Prostate gland (tissue), 2 donors: ENCODE data around the gene GAPT. TPM values are rescaled to one million over a fixed set of nuclear protein-coding genes. Genes with fewer than 3 reads are reported as not detected.

Experiments
- DNase-seq: peaks from one replicate; pipeline ENCODE4 v3.0.0-alpha.2; 2019; ENCODE audit warnings: low spot score
- H3K27ac ChIP-seq, 2 donors: fragments of 200-600 bp; sonication (generic); 2 replicates each; pipeline ENCODE4 v1.5.1; 2017 to 2019
- H3K27me3 ChIP-seq: fragments of 200-600 bp; sonication (generic); replicated peaks from 2 replicates; pipeline ENCODE4 v1.5.1; 2019; ENCODE audit not compliant: insufficient read depth
- H3K36me3 ChIP-seq, 2 donors: fragments of 200-600 bp; sonication (generic); 1 replicate in 1 of 2; 2 replicates in 1 of 2; pipeline versions ENCODE4 v1.5.1 to v1.8.1; 2017 to 2019
- H3K4me1 ChIP-seq: fragments of 200-600 bp; sonication (generic); replicated peaks from 2 replicates; pipeline ENCODE4 v1.5.1; 2019
- H3K4me3 ChIP-seq, 2 donors: fragments of 200-600 bp; sonication (generic); 2 replicates each; pipeline ENCODE4 v1.5.1; 2017 to 2019
- H3K9me3 ChIP-seq: fragments of 200-600 bp; sonication (generic); 2 replicates; pipeline ENCODE4 v1.5.1; 2017
- POLR2A ChIP-seq: fragments of 450-650 bp; IDR thresholded peaks from one replicate; pipeline ENCODE4 v1.6.1; 2016; ENCODE audit warnings: antibody characterized with exemption, mild to moderate bottlenecking
- POLR2AphosphoS5 ChIP-seq: sonication (generic); formaldehyde crosslinking; IDR thresholded peaks from one replicate; pipeline ENCODE4 v1.6.1; 2017; ENCODE audit warnings: antibody characterized with exemption
- WGBS: methylation state at CpG from one replicate; pipeline ENCODE4 v1.1.5; 2018; 5-methylcytosine and 5-hydroxymethylcytosine counted together
- intact Hi-C: fragments of 100-400 bp; cut with DNase I; formaldehyde crosslinking; loops from one replicate; pipeline ENCODE4 v1.14.2; 2022
- microRNA-seq: library from miRNA; unstranded; fragments of <30 nt; microRNA quantifications from one replicate; pipeline ENCODE4, GENCODE V29; 2016
- small RNA-seq, 2 donors: library from RNA; depleted of rRNA; stranded (forward); fragments of <200 nt; gene quantifications; one replicate each; pipeline ENCODE3, GENCODE V24; 2016
- total RNA-seq, 2 donors: library from RNA; depleted of rRNA; stranded (reverse); fragments of >200 nt; gene quantifications; one replicate each; pipeline ENCODE4 v1.1.0, GENCODE V29; 2016
- TF ChIP-seq, protein P1 (sequence below), 4 experiments: fragments of 200-600 bp in 2 of 4; fragments of 450-650 bp in 2 of 4; sonication (generic) in 2 of 4; IDR thresholded peaks; 1 replicate in 3 of 4; 2 replicates in 1 of 4; pipeline ENCODE4 v1.5.1; 2016 to 2019; ENCODE audit warnings: antibody characterized with exemption in 4 of 4, mild to moderate bottlenecking in 2 of 4, moderate library complexity in 2 of 4

GAPT gene
- total RNA-seq, 2 donors from 2014 or later: 0.36 to 3.0 TPM

DNA sequence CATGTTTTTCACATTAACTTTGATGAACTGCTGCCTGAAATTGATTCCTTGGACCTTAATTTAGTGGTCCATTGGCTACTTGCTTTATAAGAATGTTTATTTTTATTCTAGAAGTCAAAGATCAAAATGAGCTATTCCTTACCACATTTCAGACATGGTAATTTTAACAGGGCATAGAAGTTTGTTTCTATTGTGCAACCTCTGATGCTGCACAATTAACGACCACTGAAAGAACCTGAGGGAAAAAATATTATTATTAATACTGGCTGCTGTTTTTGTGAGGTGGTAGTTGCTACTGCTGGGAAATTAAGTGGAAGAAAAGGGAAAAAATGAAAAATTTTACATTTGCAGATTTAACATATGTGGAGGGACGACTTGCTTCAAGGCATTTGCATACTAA lies 53.7 kb downstream of the GAPT start:
- H3K27ac ChIP-seq: no peak overlapping the region
- DNase-seq: no peak
- no peaks in the 10 kb centered on the region for H3K4me1 ChIP-seq
- intact Hi-C loops: no loop called here
- H3K36me3 ChIP-seq: no peaks in the 10 kb centered on the region
- no peak overlapping the region for H3K4me3 ChIP-seq
- H3K27me3 ChIP-seq: no peaks in the 10 kb centered on the region
- TF ChIP-seq POLR2A: no peak
- no peak for TF ChIP-seq POLR2AphosphoS5
- TF ChIP-seq, protein P1, sequence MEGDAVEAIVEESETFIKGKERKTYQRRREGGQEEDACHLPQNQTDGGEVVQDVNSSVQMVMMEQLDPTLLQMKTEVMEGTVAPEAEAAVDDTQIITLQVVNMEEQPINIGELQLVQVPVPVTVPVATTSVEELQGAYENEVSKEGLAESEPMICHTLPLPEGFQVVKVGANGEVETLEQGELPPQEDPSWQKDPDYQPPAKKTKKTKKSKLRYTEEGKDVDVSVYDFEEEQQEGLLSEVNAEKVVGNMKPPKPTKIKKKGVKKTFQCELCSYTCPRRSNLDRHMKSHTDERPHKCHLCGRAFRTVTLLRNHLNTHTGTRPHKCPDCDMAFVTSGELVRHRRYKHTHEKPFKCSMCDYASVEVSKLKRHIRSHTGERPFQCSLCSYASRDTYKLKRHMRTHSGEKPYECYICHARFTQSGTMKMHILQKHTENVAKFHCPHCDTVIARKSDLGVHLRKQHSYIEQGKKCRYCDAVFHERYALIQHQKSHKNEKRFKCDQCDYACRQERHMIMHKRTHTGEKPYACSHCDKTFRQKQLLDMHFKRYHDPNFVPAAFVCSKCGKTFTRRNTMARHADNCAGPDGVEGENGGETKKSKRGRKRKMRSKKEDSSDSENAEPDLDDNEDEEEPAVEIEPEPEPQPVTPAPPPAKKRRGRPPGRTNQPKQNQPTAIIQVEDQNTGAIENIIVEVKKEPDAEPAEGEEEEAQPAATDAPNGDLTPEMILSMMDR (IDR thresholded peaks at IDR 0.05): no peak
- H3K9me3 ChIP-seq: no peaks in the 10 kb centered on the region
- 83% methylated on average over 2 of the region's 2 CpGs for WGBS

DNA sequence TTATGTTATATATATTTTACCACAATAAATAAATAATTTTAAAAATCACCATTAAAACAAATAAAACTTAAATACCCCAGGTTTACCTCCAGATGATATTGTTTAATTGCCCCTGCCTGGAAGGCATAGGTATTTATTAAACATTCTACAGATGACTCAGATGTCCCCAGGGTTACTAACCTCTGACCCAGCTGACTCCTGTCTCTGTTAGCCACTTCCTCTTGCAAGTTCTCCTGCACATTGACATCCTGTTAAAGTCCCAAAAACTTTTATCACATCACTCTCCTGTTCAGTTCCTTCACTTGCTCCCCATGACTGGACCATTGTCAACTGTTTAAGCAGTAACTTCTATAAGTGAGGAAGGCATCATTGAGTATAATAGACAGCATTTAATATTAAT lies 54.7 kb downstream of the GAPT start:
- TF ChIP-seq POLR2A (no peak), POLR2AphosphoS5 (no peak)
- TF ChIP-seq, protein P1 (IDR thresholded peaks at IDR 0.05): no peak
- Histone ChIP-seq H3K36me3 (no peaks in the 10 kb centered on the region), H3K27ac (no peak overlapping the region), H3K27me3 (no peaks in the 10 kb centered on the region), H3K4me1 (no peaks in the 10 kb centered on the region), H3K9me3 (no peaks in the 10 kb centered on the region), H3K4me3 (no peak overlapping the region)
- DNase-seq: no peak
- intact Hi-C loops: no loop called here

Small RNAs within 50 kb of the gene (microRNA-seq; reads per million reads assigned to microRNA genes)
- not detected for gene MIR548AE2

Small RNAs within 50 kb of the gene (small RNA-seq; reads per million reads assigned to genes)
- gene MIR548AE2: 0 reads per million in 2 donors

Other genes with a start within 250 kb of the GAPT start
- 10 to 100 TPM; 60.1 to 69.4 TPM for gene PLK2, start 31.3 kb upstream of the GAPT start, total RNA-seq
- under 1 TPM in 1 of 2 donors, not detected in 1; 0.45 TPM for gene RAB3C, start 91.6 kb downstream of the GAPT start, total RNA-seq